ENCODE results near the gene PHF19. TPM values are rescaled to one million over a fixed set of nuclear protein-coding genes. Genes with fewer than 3 reads are reported as not detected.

Gene PHF19
- total RNA-seq, 6 donors from 2014 or later = 8.0 to 42.4 (median 19.2) TPM

- 84 to 92% methylated on average over 11 of the region's 11 CpGs for WGBS, 2 donors
- TF ChIP-seq EP300 (IDR thresholded peaks at IDR 0.05) (no peak), POLR2AphosphoS5 (IDR thresholded peaks at IDR 0.05) (no peak), POLR2A (IDR thresholded peaks at IDR 0.05) (no peak), CTCF (IDR thresholded peaks at IDR 0.05) (no peak)
- H3K27ac ChIP-seq = no peak overlapping the region
- ATAC-seq (ENCODE audit: low FRiP score in 2 of 2) (no peak), DNase-seq (no peak)
- peaks cover 0 to 53% (median 41%) of the 10 kb centered on the region in 4 donors for H3K36me3 ChIP-seq
- no peaks in the 10 kb centered on the region for H3K4me1 ChIP-seq
- H3K4me3 ChIP-seq = no peak overlapping the region
- no peaks in the 10 kb centered on the region for H3K9me3 ChIP-seq
- no peaks in the 10 kb centered on the region for H3K27me3 ChIP-seq
Observed at GRCh38 chr9:120860083-120860482, 16.9 kb downstream of the PHF19 start.

GRCh38 chr9:120859361-120859760, 17.6 kb downstream of the PHF19 start:
- 83 to 86% methylated on average over 6 of the region's 6 CpGs for WGBS, 2 donors
- no peaks in the 10 kb centered on the region for H3K27me3 ChIP-seq
- H3K4me3 ChIP-seq = no peak overlapping the region
- peaks cover 0 to 53% (median 41%) of the 10 kb centered on the region in 4 donors for H3K36me3 ChIP-seq
- H3K9me3 ChIP-seq = no peaks in the 10 kb centered on the region
- no peaks in the 10 kb centered on the region for H3K4me1 ChIP-seq
- DNase-seq (no peak), ATAC-seq (ENCODE audit: low FRiP score in 2 of 2) (no peak)
- H3K27ac ChIP-seq = no peak overlapping the region
- no peak for TF ChIP-seq EP300 (IDR thresholded peaks at IDR 0.05)
- TF ChIP-seq POLR2AphosphoS5 (IDR thresholded peaks at IDR 0.05) = no peak
- no peak for TF ChIP-seq POLR2A (IDR thresholded peaks at IDR 0.05)
- TF ChIP-seq CTCF (IDR thresholded peaks at IDR 0.05) = no peak

- H3K36me3 ChIP-seq = peaks cover 0 to 48% (median 36%) of the 10 kb centered on the region in 4 donors
- no peak for TF ChIP-seq POLR2AphosphoS5 (IDR thresholded peaks at IDR 0.05)
- TF ChIP-seq EP300 (IDR thresholded peaks at IDR 0.05) = no peak
- no peak for TF ChIP-seq CTCF (IDR thresholded peaks at IDR 0.05)
- TF ChIP-seq POLR2A (IDR thresholded peaks at IDR 0.05) = no peak
- 97 to 100% methylated on average over 8 to 11 of the region's 11 CpGs for WGBS, 2 donors
- H3K27ac ChIP-seq = no peak overlapping the region
- H3K9me3 ChIP-seq = no peaks in the 10 kb centered on the region
- no peak for DNase-seq
- no peaks in the 10 kb centered on the region for H3K27me3 ChIP-seq
- H3K4me1 ChIP-seq = no peaks in the 10 kb centered on the region
- H3K4me3 ChIP-seq = no peak overlapping the region
- no peak for ATAC-seq (ENCODE audit: low FRiP score in 2 of 2)
Observed at GRCh38 chr9:120857902-120858301, 19.1 kb downstream of the PHF19 start.

- no peak for ATAC-seq (ENCODE audit: low FRiP score in 2 of 2)
- Histone ChIP-seq H3K4me3 (no peak overlapping the region), H3K27me3 (no peaks in the 10 kb centered on the region), H3K36me3 (peaks cover 0 to 48% (median 32%) of the 10 kb centered on the region in 4 donors), H3K9me3 (no peaks in the 10 kb centered on the region), H3K4me1 (no peaks in the 10 kb centered on the region), H3K27ac (no peak overlapping the region)
- TF ChIP-seq POLR2AphosphoS5 (IDR thresholded peaks at IDR 0.05) = no peak
- TF ChIP-seq POLR2A (IDR thresholded peaks at IDR 0.05) = no peak
- TF ChIP-seq CTCF (IDR thresholded peaks at IDR 0.05) = no peak
- TF ChIP-seq EP300 (IDR thresholded peaks at IDR 0.05) = no peak
- DNase-seq = no peak
- 75 to 91% methylated on average over 7 of the region's 7 CpGs for WGBS, 2 donors
Observed at GRCh38 chr9:120857481-120857880, 19.5 kb downstream of the PHF19 start.

- Histone ChIP-seq H3K4me1 (no peaks in the 10 kb centered on the region), H3K36me3 (peaks cover 0 to 46% (median 26%) of the 10 kb centered on the region in 4 donors), H3K9me3 (no peaks in the 10 kb centered on the region), H3K27me3 (no peaks in the 10 kb centered on the region), H3K27ac (no peak overlapping the region), H3K4me3 (no peak overlapping the region)
- no peak for ATAC-seq (ENCODE audit: low FRiP score in 2 of 2)
- TF ChIP-seq CTCF (IDR thresholded peaks at IDR 0.05) (no peak), EP300 (IDR thresholded peaks at IDR 0.05) (no peak), POLR2AphosphoS5 (IDR thresholded peaks at IDR 0.05) (no peak), POLR2A (IDR thresholded peaks at IDR 0.05) (no peak)
- DNase-seq = no peak
- WGBS, 2 donors = 70 to 75% methylated on average over 3 to 4 of the region's 4 CpGs
Observed at GRCh38 chr9:120856700-120857099, 20.3 kb downstream of the PHF19 start.
